HG03196 (cell line): ENCODE measurements around the gene GOLPH3L.
A peak's percentile ranks its signal among the peaks of the same experiment; 100 is the strongest.
"Not testable (repeated sequence)": the region's sequence is repeated elsewhere in the genome, so short reads cannot be mapped to it uniquely, and the experiment has no call there.

Source experiments
- ATAC-seq: cut with Tn5 transposase; IDR thresholded peaks from one replicate; pipeline ENCODE4 v1.9.1; 2021; ENCODE audit not compliant: unreplicated experiment

The GOLPH3L gene

GRCh38 chr1:150660584-150660983 is 36.4 kb downstream of the GOLPH3L start:
- no peak for ATAC-seq

- ATAC-seq, result not testable (repeated sequence)
These were observed 39.9 kb downstream of the GOLPH3L start for GRCh38 chr1:150657064-150657463.

GRCh38 chr1:150654635-150655034 is 42.3 kb downstream of the GOLPH3L start:
- not testable (repeated sequence) for ATAC-seq

GRCh38 chr1:150650193-150650592 is 46.8 kb downstream of the GOLPH3L start:
- ATAC-seq, result no peak

GRCh38 chr1:150649441-150650075 is 47.4 kb downstream of the GOLPH3L start:
- no peak for ATAC-seq

- no peak for ATAC-seq
These were observed 54.7 kb downstream of the GOLPH3L start for GRCh38 chr1:150642296-150642695.

GRCh38 chr1:150641126-150641815 is 55.7 kb downstream of the GOLPH3L start:
- ATAC-seq, result not testable (repeated sequence)

- ATAC-seq, result not testable (repeated sequence)
These were observed 58.5 kb downstream of the GOLPH3L start for GRCh38 chr1:150638430-150638829.

- not testable (repeated sequence) for ATAC-seq
These were observed 61.9 kb downstream of the GOLPH3L start for GRCh38 chr1:150634839-150635622.

- peak; percentile 87 for ATAC-seq
These were observed 67.6 kb downstream of the GOLPH3L start, which contains the start of gene ENSA for GRCh38 chr1:150629115-150629928. Gene ENSA, minus strand, starts transcription at chr1:150629612. Its CDS starts 142 bp downstream, at chr1:150629470.

- ATAC-seq, result no peak
These were observed 68.2 kb downstream of the GOLPH3L start for GRCh38 chr1:150628766-150629114.

- ATAC-seq, result no peak
These were observed 69.0 kb downstream of the GOLPH3L start for GRCh38 chr1:150627826-150628410.

GRCh38 chr1:150626150-150626549 is 70.8 kb downstream of the GOLPH3L start:
- ATAC-seq, result no peak

- not testable (repeated sequence) for ATAC-seq
These were observed 72.4 kb downstream of the GOLPH3L start for GRCh38 chr1:150624546-150624945.

GRCh38 chr1:150624134-150624533 is 72.8 kb downstream of the GOLPH3L start:
- not testable (repeated sequence) for ATAC-seq

- ATAC-seq, result no peak
These were observed 74.5 kb downstream of the GOLPH3L start for GRCh38 chr1:150622303-150622975.

- ATAC-seq, result no peak
These were observed 75.3 kb downstream of the GOLPH3L start for GRCh38 chr1:150621497-150622302.

- no peak for ATAC-seq
These were observed 76.0 kb downstream of the GOLPH3L start for GRCh38 chr1:150620919-150621318.
